T-helper 1 cell treated with Interleukin-12 subunit alpha and Interleukin-12 subunit beta and Interleukin-4 antibody, amounts not matched to agents 30 μg/mL and 1 μg/mL, for 36 hours (primary cell): ENCODE data around the gene KIAA1143.

Experiments
- H3K27ac Mint-ChIP-seq: one replicate; pipeline ENCODE4 v1.8.0; 2021; ENCODE audit warnings: mild to moderate bottlenecking, mixed read lengths
- H3K27me3 Mint-ChIP-seq: one replicate; pipeline ENCODE4 v1.8.0; 2021; ENCODE audit warnings: low read depth, mixed read lengths
- H3K36me3 Mint-ChIP-seq: one replicate; pipeline ENCODE4 v1.8.0; 2021; ENCODE audit warnings: low read depth, mixed read lengths
- H3K4me1 Mint-ChIP-seq: one replicate; pipeline ENCODE4 v1.8.0; 2021; ENCODE audit warnings: low read depth, mixed read lengths
- H3K4me3 Mint-ChIP-seq: one replicate; pipeline ENCODE4 v1.8.0; 2021; ENCODE audit warnings: mild to moderate bottlenecking, moderate library complexity, mixed read lengths
- H3K9me3 Mint-ChIP-seq: one replicate; pipeline ENCODE4 v1.8.0; 2021; ENCODE audit warnings: mixed read lengths

KIAA1143 gene

GRCh38 chr3:44721231-44722102 is 40.0 kb downstream of the KIAA1143 start:
- no peak overlapping the region for H3K27ac Mint-ChIP-seq
- H3K4me3 Mint-ChIP-seq: no peak overlapping the region
- peaks cover 81% of the 10 kb centered on the region for H3K9me3 Mint-ChIP-seq
- H3K36me3 Mint-ChIP-seq: peaks cover 18% of the 10 kb centered on the region
- H3K27me3 Mint-ChIP-seq: no peaks in the 10 kb centered on the region
- no peaks in the 10 kb centered on the region for H3K4me1 Mint-ChIP-seq

- H3K27ac Mint-ChIP-seq: peak within 1 kb of the TSS; percentile 23
- peaks cover 11% of the 10 kb centered on the region for H3K36me3 Mint-ChIP-seq
- peaks cover 1% of the 10 kb centered on the region for H3K4me1 Mint-ChIP-seq
- peaks cover 64% of the 10 kb centered on the region for H3K9me3 Mint-ChIP-seq
- no peaks in the 10 kb centered on the region for H3K27me3 Mint-ChIP-seq
- H3K4me3 Mint-ChIP-seq: peak within 1 kb of the TSS; percentile 56
These were observed 48.9 kb downstream of the KIAA1143 start, which contains the start of gene ZNF502 for GRCh38 chr3:44712455-44713075. ZNF502 (plus strand) TSS chr3:44712660; CDS start chr3:44720262, 7,602 bp downstream.
